ENCODE data around the gene C3orf38.
"Not testable (repeated sequence)": the region's sequence is repeated elsewhere in the genome, so short reads cannot be mapped to it uniquely, and the experiment has no call there.

Gene C3orf38

GRCh38 chr3:88166419-88166971, 16.7 kb downstream of the C3orf38 start:
- DNase-seq: no peak

GRCh38 chr3:88167173-88167572, 17.4 kb downstream of the C3orf38 start:
- no peak for DNase-seq

- no peak for DNase-seq
These were observed 17.9 kb downstream of the C3orf38 start for GRCh38 chr3:88167704-88168103.

GRCh38 chr3:88168171-88168570, 18.4 kb downstream of the C3orf38 start:
- DNase-seq: no peak

- peak in 1 of 2 donors; percentile 38 for DNase-seq
These were observed 30.7 kb downstream of the C3orf38 start for GRCh38 chr3:88180398-88180999.

- not testable (repeated sequence) for DNase-seq
These were observed 32.6 kb downstream of the C3orf38 start for GRCh38 chr3:88182165-88182918.

GRCh38 chr3:88188436-88188835, 38.7 kb downstream of the C3orf38 start:
- no peak for DNase-seq

- DNase-seq: no peak
These were observed 39.6 kb downstream of the C3orf38 start for GRCh38 chr3:88189361-88189810.

- DNase-seq: no peak
These were observed 42.2 kb downstream of the C3orf38 start for GRCh38 chr3:88191872-88192409.

GRCh38 chr3:88192631-88193030, 42.9 kb downstream of the C3orf38 start:
- DNase-seq: no peak

GRCh38 chr3:88195951-88196434, 46.2 kb downstream of the C3orf38 start:
- DNase-seq: no peak

GRCh38 chr3:88198121-88198520, 48.4 kb downstream of the C3orf38 start:
- no peak for DNase-seq

- peak; percentile 2 to 7 for DNase-seq
These were observed 53.9 kb downstream of the C3orf38 start for GRCh38 chr3:88203642-88204055.
